ENCODE data around the gene CACNA1I.

CACNA1I gene

DNA sequence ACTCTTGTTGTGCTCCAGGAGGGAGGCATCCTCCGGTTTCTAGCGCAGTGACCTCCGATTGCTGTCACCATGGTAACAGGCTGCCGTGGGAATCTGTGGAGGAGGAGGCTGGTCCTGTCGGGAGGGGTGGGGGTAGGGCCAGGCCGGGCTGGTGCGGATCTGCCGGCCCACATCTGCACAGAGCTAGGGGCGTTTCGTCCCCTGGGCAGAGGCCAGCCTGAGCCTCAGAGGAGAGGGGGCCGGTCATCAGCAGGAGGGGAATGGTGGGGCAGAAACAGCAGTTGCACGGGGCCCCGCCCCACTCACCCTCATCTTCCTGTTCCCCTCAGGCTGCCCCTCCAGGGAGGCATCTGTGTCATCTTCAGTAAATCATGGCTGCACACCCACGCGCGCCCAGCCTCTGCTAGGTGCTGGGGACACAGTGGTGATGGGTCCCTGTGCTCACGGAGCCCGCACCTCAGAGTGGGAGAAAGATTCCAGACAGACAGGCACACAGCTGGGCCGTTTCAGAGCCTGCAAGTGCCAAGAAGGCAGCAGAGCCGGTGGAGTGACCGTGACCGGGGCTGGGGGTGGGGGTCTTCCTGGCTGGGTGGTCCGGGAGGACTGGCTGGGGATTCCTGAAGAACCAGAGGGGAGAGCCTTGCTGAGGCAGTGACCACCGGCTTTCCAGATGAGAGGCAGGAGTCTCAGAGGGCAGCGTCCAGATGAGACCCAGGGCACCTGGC is 120.5 kb downstream of the CACNA1I start:
- Histone ChIP-seq H2AFZ (ENCODE audit: low read depth, low read length, severe bottlenecking) (no peak overlapping the region), H3K9ac (ENCODE audit: low read length) (no peak overlapping the region), H3K9me3 (ENCODE audit: insufficient read depth, low read length) (no peaks in the 10 kb centered on the region), H3K27me3 (ENCODE audit: low read length) (no peaks in the 10 kb centered on the region), H4K20me1 (ENCODE audit: low read depth, low read length) (no peaks in the 10 kb centered on the region), H3F3A (ENCODE audit: insufficient read depth) (no peaks in the 10 kb centered on the region), H3K4me3 (ENCODE audit: insufficient read depth, low read length, poor library complexity, severe bottlenecking) (no peak overlapping the region), H3K36me3 (ENCODE audit: low read length) (no peaks in the 10 kb centered on the region), H3K79me2 (ENCODE audit: insufficient read depth, low read length) (no peaks in the 10 kb centered on the region), H3K27ac (ENCODE audit: low read depth, low read length) (no peak overlapping the region), H3K9me2 (replicated peaks; ENCODE audit: insufficient read depth, low read length) (no peaks in the 10 kb centered on the region), H3K4me2 (ENCODE audit: low read depth, low read length, poor library complexity, severe bottlenecking) (no peak overlapping the region)
- no peak for TF ChIP-seq EZH2phosphoT487 (conservative IDR thresholded peaks at IDR 0.05; ENCODE audit: low read length)
- TF ChIP-seq, protein P1, sequence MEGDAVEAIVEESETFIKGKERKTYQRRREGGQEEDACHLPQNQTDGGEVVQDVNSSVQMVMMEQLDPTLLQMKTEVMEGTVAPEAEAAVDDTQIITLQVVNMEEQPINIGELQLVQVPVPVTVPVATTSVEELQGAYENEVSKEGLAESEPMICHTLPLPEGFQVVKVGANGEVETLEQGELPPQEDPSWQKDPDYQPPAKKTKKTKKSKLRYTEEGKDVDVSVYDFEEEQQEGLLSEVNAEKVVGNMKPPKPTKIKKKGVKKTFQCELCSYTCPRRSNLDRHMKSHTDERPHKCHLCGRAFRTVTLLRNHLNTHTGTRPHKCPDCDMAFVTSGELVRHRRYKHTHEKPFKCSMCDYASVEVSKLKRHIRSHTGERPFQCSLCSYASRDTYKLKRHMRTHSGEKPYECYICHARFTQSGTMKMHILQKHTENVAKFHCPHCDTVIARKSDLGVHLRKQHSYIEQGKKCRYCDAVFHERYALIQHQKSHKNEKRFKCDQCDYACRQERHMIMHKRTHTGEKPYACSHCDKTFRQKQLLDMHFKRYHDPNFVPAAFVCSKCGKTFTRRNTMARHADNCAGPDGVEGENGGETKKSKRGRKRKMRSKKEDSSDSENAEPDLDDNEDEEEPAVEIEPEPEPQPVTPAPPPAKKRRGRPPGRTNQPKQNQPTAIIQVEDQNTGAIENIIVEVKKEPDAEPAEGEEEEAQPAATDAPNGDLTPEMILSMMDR (IDR thresholded peaks at IDR 0.05; ENCODE audit: insufficient read depth, low read length, poor library complexity, severe bottlenecking): no peak

DNA sequence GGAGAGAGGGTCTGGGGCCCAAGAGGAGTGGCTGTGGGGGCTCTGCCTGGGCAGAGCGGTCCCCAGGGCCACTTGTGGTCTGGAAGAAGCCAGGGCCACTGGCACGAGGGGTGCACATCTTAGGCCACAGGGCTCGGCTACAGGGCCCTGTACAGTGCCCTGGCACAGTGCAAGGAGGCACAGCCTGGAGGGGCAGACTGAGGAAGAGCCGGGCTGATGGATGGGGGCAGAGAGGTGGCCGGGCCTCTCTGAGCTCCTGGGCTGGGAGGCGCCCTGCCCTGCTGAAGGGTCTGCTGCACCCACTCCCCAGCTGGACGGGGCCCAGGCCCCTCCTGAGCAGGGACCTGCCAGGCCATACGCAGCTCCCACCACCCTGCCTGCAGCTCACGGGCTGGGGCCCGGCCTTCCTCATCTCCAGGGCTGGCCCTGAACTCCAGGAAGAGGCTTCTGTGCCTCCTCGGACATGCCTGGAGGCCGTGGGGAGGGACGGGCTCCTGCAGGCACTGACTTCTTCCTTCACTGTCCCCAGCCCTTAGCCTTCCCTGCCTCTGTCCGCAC is 123.5 kb downstream of the CACNA1I start:
- Histone ChIP-seq H3K4me2 (ENCODE audit: low read depth, low read length, poor library complexity, severe bottlenecking) (no peak overlapping the region), H3K4me3 (ENCODE audit: insufficient read depth, low read length, poor library complexity, severe bottlenecking) (no peak overlapping the region), H3K36me3 (ENCODE audit: low read length) (no peaks in the 10 kb centered on the region), H3F3A (ENCODE audit: insufficient read depth) (no peaks in the 10 kb centered on the region), H4K20me1 (ENCODE audit: low read depth, low read length) (no peaks in the 10 kb centered on the region), H2AFZ (ENCODE audit: low read depth, low read length, severe bottlenecking) (no peak overlapping the region), H3K9me3 (ENCODE audit: insufficient read depth, low read length) (no peaks in the 10 kb centered on the region), H3K79me2 (ENCODE audit: insufficient read depth, low read length) (no peaks in the 10 kb centered on the region), H3K27me3 (ENCODE audit: low read length) (no peaks in the 10 kb centered on the region), H3K9ac (ENCODE audit: low read length) (no peak overlapping the region), H3K27ac (ENCODE audit: low read depth, low read length) (no peak overlapping the region), H3K9me2 (replicated peaks; ENCODE audit: insufficient read depth, low read length) (no peaks in the 10 kb centered on the region)
- no peak for TF ChIP-seq EZH2phosphoT487 (conservative IDR thresholded peaks at IDR 0.05; ENCODE audit: low read length)
- TF ChIP-seq, protein P1 (IDR thresholded peaks at IDR 0.05; ENCODE audit: insufficient read depth, low read length, poor library complexity, severe bottlenecking): no peak

DNA sequence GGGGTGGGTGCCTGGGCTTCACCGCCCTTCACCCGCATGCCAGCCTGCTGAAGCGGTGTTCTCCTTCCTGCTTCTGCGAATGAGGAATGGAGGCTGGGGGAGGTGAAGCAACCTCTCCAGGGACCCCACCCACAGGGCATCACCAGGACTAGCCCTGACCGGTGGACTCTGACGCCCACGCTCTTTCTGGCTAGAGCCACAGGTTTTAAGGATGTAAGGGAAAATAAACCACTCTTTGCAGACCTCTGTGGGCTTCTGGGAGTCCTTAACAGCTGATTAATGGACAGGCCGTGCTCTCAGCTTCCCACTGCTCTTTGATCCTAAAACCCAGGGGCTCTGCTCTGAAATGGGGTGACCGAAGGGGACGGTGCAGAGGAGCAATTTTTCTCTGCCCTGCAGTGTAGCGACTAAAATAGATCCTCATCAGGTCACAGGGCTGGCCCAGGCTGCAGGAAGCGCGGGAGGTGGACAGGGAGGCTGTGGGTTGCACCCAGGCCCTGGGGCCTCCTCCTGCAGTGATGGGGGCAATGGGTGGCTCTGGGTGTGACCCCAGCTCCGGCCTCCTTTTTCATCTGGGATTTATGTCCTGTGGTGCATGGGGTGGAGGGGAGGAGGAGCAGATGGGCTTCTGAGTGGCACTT is 127.4 kb downstream of the CACNA1I start:
- no peak overlapping the region for H3K27ac ChIP-seq (ENCODE audit: low read depth, low read length)
- H4K20me1 ChIP-seq (ENCODE audit: low read depth, low read length): no peaks in the 10 kb centered on the region
- H3K79me2 ChIP-seq (ENCODE audit: insufficient read depth, low read length): no peaks in the 10 kb centered on the region
- no peaks in the 10 kb centered on the region for H3K36me3 ChIP-seq (ENCODE audit: low read length)
- no peak overlapping the region for H3K9ac ChIP-seq (ENCODE audit: low read length)
- H3F3A ChIP-seq (ENCODE audit: insufficient read depth): no peaks in the 10 kb centered on the region
- no peaks in the 10 kb centered on the region for H3K9me2 ChIP-seq (replicated peaks; ENCODE audit: insufficient read depth, low read length)
- no peak overlapping the region for H2AFZ ChIP-seq (ENCODE audit: low read depth, low read length, severe bottlenecking)
- H3K9me3 ChIP-seq (ENCODE audit: insufficient read depth, low read length): no peaks in the 10 kb centered on the region
- no peaks in the 10 kb centered on the region for H3K27me3 ChIP-seq (ENCODE audit: low read length)
- H3K4me3 ChIP-seq (ENCODE audit: insufficient read depth, low read length, poor library complexity, severe bottlenecking): no peak overlapping the region
- H3K4me2 ChIP-seq (ENCODE audit: low read depth, low read length, poor library complexity, severe bottlenecking): no peak overlapping the region
- TF ChIP-seq EZH2phosphoT487 (conservative IDR thresholded peaks at IDR 0.05; ENCODE audit: low read length): no peak
- TF ChIP-seq, protein P1 (IDR thresholded peaks at IDR 0.05; ENCODE audit: insufficient read depth, low read length, poor library complexity, severe bottlenecking): no peak

All from SU-DHL-6 (cell line).